ENCODE results near the gene PLAC8. TPM values are rescaled to one million over a fixed set of nuclear protein-coding genes. Genes with fewer than 3 reads are reported as not detected.
A peak's percentile ranks its signal among the peaks of the same experiment; 100 is the strongest.

The PLAC8 gene
- total RNA-seq, 2 experiments from 2014 or later, result 88.7 to 101 TPM

DNA sequence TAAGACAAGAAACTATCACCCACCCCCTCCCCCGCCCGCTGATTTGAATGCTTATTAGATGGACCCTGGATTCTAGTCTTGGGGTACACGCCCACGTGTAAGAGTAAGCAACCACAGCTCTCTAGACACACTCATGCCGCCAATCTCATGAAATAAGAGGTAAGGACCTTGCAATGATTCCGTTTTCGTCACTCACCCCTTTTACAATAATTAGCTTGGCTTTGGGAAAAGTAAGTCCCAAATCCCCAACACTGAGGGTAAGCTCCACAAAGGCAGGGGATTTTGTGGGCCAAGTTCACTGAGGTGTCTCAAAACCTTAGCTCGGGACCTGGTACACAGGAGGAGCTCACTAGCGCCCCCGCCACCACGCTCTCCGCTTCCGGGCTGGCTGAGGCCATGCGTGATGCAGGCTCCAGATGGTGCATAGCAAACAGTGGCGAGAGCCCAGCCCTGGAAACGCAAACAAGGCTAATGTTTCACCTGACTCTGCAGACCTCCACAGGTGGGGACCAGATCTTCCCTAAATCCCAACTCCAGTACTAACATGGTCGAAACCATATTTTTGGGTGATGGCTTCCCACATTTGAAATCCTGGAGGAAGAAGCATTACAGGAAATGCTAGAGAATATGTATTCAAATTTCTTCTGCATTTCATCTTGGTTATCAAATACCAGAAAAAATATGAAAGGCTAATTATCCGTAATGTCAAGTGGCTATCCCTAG is 4.1 kb downstream of the PLAC8 start:
- intact Hi-C loops (cut with micrococcal nuclease), result loop anchor here (2.0 to 10.0 kb wide), 4 partner anchors 38 to 206 kb away; partner anchors contain the start of gene THAP9
- Mint-ChIP-seq H3K4me1 (ENCODE audit: low read depth) (peaks cover 35% of the 10 kb centered on the region), H3K4me3 (peak overlapping the region; percentile 84), H3K27me3 (no peaks in the 10 kb centered on the region), H3K27ac (peak overlapping the region; percentile 96), H3K9me3 (no peaks in the 10 kb centered on the region), H3K36me3 (ENCODE audit: low read depth) (peaks cover 40% of the 10 kb centered on the region)
- CTCF ChIA-PET, result interaction anchor here (0.8 to 3.3 kb wide), 22 partner anchors 9 to 278 kb away, joined by 3 to 23 read pairs (median 6); partner anchors contain the start of genes COPS4 and COQ2
- DNase-seq (peak; percentile 97), ATAC-seq (peak; percentile 75)
- TF ChIP-seq, protein P1, sequence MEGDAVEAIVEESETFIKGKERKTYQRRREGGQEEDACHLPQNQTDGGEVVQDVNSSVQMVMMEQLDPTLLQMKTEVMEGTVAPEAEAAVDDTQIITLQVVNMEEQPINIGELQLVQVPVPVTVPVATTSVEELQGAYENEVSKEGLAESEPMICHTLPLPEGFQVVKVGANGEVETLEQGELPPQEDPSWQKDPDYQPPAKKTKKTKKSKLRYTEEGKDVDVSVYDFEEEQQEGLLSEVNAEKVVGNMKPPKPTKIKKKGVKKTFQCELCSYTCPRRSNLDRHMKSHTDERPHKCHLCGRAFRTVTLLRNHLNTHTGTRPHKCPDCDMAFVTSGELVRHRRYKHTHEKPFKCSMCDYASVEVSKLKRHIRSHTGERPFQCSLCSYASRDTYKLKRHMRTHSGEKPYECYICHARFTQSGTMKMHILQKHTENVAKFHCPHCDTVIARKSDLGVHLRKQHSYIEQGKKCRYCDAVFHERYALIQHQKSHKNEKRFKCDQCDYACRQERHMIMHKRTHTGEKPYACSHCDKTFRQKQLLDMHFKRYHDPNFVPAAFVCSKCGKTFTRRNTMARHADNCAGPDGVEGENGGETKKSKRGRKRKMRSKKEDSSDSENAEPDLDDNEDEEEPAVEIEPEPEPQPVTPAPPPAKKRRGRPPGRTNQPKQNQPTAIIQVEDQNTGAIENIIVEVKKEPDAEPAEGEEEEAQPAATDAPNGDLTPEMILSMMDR (IDR thresholded peaks at IDR 0.05), result peak; percentile 45
- POLR2A ChIA-PET, result interaction anchor here (0.9 to 3.1 kb wide), 11 partner anchors 10 to 681 kb away, joined by 3 to 24 read pairs (median 3); no protein-coding TSS in a partner anchor

DNA sequence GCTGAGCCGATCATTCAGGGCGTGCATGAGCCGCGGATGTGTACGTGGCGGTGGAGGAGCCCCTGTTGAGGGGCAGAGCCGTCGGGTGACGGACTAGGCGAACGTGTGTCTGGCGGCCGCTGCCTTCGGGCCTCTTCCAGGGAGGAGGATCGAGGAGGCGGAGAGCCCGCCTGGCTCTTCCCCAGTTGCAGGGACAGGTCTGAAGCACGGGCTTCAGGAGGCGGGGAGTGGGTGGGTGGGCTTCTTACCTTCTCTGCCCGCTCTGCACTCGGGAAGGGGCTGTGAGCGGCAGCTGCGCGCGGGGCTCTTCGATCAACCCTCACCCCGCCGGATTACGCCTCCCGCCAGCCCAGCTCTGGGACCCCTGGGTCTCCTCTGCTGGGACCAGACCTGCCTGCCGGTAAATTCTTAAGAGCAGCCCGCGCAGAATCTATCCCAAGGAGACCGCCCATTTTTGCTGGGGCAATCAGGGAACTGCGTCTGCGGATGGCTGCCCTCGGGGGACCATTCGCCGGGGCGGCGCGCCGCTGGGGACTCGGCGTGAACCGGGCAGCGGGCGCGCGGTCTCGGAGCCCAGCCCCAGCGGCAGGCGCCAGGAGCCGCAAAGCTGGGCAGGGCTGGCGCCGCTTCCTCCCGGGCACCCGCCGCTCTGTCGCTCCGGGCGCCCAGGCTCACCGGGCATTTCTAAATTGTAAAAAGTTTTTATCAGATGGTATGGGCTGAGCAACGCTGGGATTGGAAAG is 4.9 kb downstream of the PLAC8 start:
- Mint-ChIP-seq H3K27me3 (no peaks in the 10 kb centered on the region), H3K9me3 (no peaks in the 10 kb centered on the region), H3K4me1 (ENCODE audit: low read depth) (peaks cover 35% of the 10 kb centered on the region), H3K4me3 (peak overlapping the region; percentile 84), H3K36me3 (ENCODE audit: low read depth) (peaks cover 47% of the 10 kb centered on the region), H3K27ac (peak overlapping the region; percentile 96)
- ChIA-PET POLR2A (interaction anchor here (0.7 to 3.1 kb wide), 14 partner anchors 9 to 680 kb away, joined by 3 to 24 read pairs (median 3); no protein-coding TSS in a partner anchor), CTCF (interaction anchor here (0.8 to 3.3 kb wide), 24 partner anchors 9 to 278 kb away, joined by 3 to 23 read pairs (median 4); partner anchors contain the start of genes COPS4 and COQ2)
- intact Hi-C loops (cut with micrococcal nuclease), result loop anchor here (2.0 to 10.0 kb wide), 4 partner anchors 37 to 205 kb away; partner anchors contain the start of gene THAP9
- DNase-seq (peak; percentile 56), ATAC-seq (peak; percentile 22)
- TF ChIP-seq, protein P1 (IDR thresholded peaks at IDR 0.05), result no peak

DNA sequence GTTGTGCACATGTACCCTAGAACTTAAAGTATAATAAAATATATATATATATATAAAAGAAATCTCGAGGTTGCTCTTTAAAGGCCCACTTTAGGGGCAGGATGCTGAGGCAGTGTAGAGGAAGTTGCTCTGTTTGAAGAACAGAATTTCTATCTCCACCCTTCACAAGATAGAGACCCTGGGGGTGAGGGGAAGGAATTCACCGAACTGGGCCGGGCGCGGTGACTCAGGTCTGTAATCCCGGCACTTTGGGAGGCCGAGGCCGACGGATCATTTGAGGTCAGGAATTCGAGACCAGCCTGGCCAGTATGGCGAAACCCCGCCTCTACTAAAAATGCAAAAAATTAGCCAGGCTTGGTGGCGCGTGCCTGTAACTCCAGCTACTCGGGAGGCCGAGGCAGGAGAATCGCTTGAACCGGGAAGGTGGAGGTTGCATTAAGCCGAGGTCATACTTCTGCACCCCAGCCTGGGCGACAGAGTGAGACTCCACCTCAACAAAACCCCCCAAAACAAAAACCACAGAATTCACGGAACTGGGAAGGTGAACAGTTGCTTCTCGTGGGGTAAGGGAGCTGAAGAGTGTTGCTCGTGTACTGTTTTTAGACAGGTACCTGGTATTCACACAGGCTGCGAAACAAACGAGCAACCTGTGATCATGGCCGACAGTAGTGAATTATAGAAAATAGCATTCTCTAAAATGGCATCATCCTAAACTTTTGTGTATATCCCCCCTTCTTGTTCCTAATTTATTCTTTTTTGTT is 6.2 kb downstream of the PLAC8 start:
- no peaks in the 10 kb centered on the region for H3K9me3 Mint-ChIP-seq
- ATAC-seq (peak; percentile 8), DNase-seq (peak; percentile 42)
- peaks cover 55% of the 10 kb centered on the region for H3K36me3 Mint-ChIP-seq (ENCODE audit: low read depth)
- no peaks in the 10 kb centered on the region for H3K27me3 Mint-ChIP-seq
- ChIA-PET CTCF (interaction anchor here (1.0 to 3.3 kb wide), 5 partner anchors 10 to 174 kb away, joined by 3 to 23 read pairs (median 3); no protein-coding TSS in a partner anchor), POLR2A (interaction anchor here (0.6 to 3.1 kb wide), 7 partner anchors 10 to 735 kb away, joined by 3 to 24 read pairs (median 4); no protein-coding TSS in a partner anchor)
- TF ChIP-seq, protein P1 (IDR thresholded peaks at IDR 0.05), result no peak
- H3K4me1 Mint-ChIP-seq (ENCODE audit: low read depth), result peaks cover 39% of the 10 kb centered on the region
- H3K27ac Mint-ChIP-seq, result peak overlapping the region; percentile 96
- peak overlapping the region; percentile 84 for H3K4me3 Mint-ChIP-seq
- intact Hi-C loops (cut with micrococcal nuclease), result no loop called here

DNA sequence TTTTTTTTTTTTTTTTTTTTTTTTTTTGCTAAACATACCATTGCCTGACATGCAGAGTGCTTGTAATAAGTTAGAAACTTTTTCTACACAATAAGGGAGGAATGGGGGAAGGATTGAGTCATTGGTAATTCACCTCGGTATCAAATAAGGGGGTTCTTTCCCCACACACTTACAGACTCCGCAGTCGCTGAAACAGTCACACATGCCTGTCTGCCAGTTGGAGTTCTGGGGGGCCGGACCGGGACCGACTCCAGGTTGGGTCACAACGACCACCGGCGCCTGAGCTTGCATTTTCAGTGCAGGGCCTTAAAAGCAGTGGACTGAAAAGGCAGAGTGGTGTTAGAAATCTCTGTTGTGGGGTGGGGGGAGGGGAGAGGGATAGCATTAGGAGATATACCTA is 6.9 kb downstream of the PLAC8 start:
- Mint-ChIP-seq H3K4me1 (ENCODE audit: low read depth) (peaks cover 39% of the 10 kb centered on the region), H3K36me3 (ENCODE audit: low read depth) (peaks cover 57% of the 10 kb centered on the region), H3K27ac (peak overlapping the region; percentile 93), H3K27me3 (no peaks in the 10 kb centered on the region), H3K9me3 (no peaks in the 10 kb centered on the region), H3K4me3 (peak overlapping the region; percentile 84)
- ATAC-seq (peak; percentile 25), DNase-seq (peak; percentile 69)
- TF ChIP-seq, protein P1 (IDR thresholded peaks at IDR 0.05), result no peak
- intact Hi-C loops (cut with micrococcal nuclease), result no loop called here
- ChIA-PET POLR2A (interaction anchor here (0.7 to 3.1 kb wide), 4 partner anchors 9 to 161 kb away, joined by 3 to 24 read pairs (median 4); no protein-coding TSS in a partner anchor), CTCF (interaction anchor here (1.2 to 1.6 kb wide), 2 partner anchors 9 to 145 kb away, joined by 3 to 4 read pairs; no protein-coding TSS in a partner anchor)
